ENCODE measurements around the gene SBK3.

DNA sequence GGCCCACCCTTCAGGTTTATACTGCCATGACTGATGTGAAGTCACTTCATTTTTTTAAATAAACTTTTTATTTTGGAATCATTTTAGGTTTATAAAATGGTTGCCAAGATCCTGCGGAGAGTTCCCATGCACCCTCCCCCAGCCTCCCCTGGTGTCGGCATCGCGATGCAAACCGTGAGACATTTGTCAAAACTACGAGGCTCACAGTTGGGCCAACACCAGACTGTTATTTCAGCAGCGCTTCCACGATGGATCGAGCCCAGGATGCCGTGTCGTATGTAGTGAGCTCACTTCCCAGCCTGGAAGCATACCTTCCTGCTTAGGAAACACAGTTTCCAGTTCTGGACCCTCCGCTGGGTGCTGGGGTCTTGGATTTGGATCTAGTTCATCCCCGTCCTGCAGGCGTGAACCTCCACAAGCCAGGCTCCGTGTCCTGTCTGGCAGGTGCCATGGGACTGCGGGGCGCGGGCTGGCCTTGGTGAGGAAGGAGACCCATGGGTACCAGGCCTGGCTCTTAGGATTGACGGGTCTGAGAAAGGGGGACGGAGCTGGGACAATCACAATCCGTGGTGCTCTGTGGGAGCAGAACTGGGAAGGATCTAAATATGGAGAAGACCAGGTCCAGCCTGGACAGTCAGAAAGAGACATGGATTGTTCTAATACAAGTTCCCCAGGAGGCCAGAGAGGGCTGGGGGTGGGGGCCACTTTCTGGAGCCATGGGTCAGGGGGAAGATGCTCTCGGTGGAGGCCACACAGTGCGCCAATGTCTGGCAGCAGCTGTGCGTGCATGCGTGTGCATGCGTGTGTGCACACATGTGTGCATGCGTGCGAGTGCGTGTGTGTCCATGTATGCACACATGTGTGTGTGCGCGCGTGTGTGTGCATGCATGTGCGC lies 6.0 kb downstream of the SBK3 start:
- TF ChIP-seq, protein P1, sequence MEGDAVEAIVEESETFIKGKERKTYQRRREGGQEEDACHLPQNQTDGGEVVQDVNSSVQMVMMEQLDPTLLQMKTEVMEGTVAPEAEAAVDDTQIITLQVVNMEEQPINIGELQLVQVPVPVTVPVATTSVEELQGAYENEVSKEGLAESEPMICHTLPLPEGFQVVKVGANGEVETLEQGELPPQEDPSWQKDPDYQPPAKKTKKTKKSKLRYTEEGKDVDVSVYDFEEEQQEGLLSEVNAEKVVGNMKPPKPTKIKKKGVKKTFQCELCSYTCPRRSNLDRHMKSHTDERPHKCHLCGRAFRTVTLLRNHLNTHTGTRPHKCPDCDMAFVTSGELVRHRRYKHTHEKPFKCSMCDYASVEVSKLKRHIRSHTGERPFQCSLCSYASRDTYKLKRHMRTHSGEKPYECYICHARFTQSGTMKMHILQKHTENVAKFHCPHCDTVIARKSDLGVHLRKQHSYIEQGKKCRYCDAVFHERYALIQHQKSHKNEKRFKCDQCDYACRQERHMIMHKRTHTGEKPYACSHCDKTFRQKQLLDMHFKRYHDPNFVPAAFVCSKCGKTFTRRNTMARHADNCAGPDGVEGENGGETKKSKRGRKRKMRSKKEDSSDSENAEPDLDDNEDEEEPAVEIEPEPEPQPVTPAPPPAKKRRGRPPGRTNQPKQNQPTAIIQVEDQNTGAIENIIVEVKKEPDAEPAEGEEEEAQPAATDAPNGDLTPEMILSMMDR (conservative IDR thresholded peaks at IDR 0.05; ENCODE audit: low read length), result no peak
- no peak for TF ChIP-seq EZH2phosphoT487 (IDR thresholded peaks at IDR 0.05; ENCODE audit: borderline replicate concordance, low read depth, low read length)
